ENCODE results near the gene ATM.

The ATM gene

GRCh38 chr11:108345767-108346166 is 122.9 kb downstream of the ATM start:
- Histone ChIP-seq H3K27ac (ENCODE audit: low read depth, low read length) (no peak overlapping the region), H2AFZ (ENCODE audit: low read depth, low read length, severe bottlenecking) (no peak overlapping the region), H3K4me2 (ENCODE audit: low read depth, low read length, poor library complexity, severe bottlenecking) (no peak overlapping the region), H3K79me2 (ENCODE audit: insufficient read depth, low read length) (no peaks in the 10 kb centered on the region), H3K36me3 (ENCODE audit: low read length) (peaks cover 28% of the 10 kb centered on the region; the same call in 1 of the 2 replicates), H3K9me2 (replicated peaks; ENCODE audit: insufficient read depth, low read length) (no peaks in the 10 kb centered on the region), H3F3A (ENCODE audit: insufficient read depth) (no peaks in the 10 kb centered on the region), H3K27me3 (ENCODE audit: low read length) (no peaks in the 10 kb centered on the region), H3K9me3 (ENCODE audit: insufficient read depth, low read length) (no peaks in the 10 kb centered on the region), H4K20me1 (ENCODE audit: low read depth, low read length) (no peaks in the 10 kb centered on the region), H3K4me3 (ENCODE audit: insufficient read depth, low read length, poor library complexity, severe bottlenecking) (no peak overlapping the region), H3K9ac (ENCODE audit: low read length) (no peak overlapping the region)
- TF ChIP-seq CTCF (IDR thresholded peaks at IDR 0.05; ENCODE audit: insufficient read depth, low read length, poor library complexity, severe bottlenecking) (no peak), EZH2phosphoT487 (conservative IDR thresholded peaks at IDR 0.05; ENCODE audit: low read length) (no peak)

GRCh38 chr11:108346451-108346850 is 123.6 kb downstream of the ATM start:
- no peaks in the 10 kb centered on the region for H3K79me2 ChIP-seq (ENCODE audit: insufficient read depth, low read length)

GRCh38 chr11:108351468-108351867 is 128.6 kb downstream of the ATM start:
- Histone ChIP-seq H3K9ac (ENCODE audit: low read length) (no peak overlapping the region), H3K4me3 (ENCODE audit: insufficient read depth, low read length, poor library complexity, severe bottlenecking) (no peak overlapping the region), H3K36me3 (ENCODE audit: low read length) (peaks cover 63% of the 10 kb centered on the region), H3K9me3 (ENCODE audit: insufficient read depth, low read length) (no peaks in the 10 kb centered on the region), H3F3A (ENCODE audit: insufficient read depth) (no peaks in the 10 kb centered on the region), H2AFZ (ENCODE audit: low read depth, low read length, severe bottlenecking) (no peak overlapping the region), H4K20me1 (ENCODE audit: low read depth, low read length) (no peaks in the 10 kb centered on the region; the same call in 1 of the 2 replicates), H3K27me3 (ENCODE audit: low read length) (no peaks in the 10 kb centered on the region), H3K27ac (ENCODE audit: low read depth, low read length) (no peak overlapping the region), H3K9me2 (replicated peaks; ENCODE audit: insufficient read depth, low read length) (no peaks in the 10 kb centered on the region), H3K79me2 (ENCODE audit: insufficient read depth, low read length) (no peaks in the 10 kb centered on the region), H3K4me2 (ENCODE audit: low read depth, low read length, poor library complexity, severe bottlenecking) (no peak overlapping the region)
- no peak for TF ChIP-seq CTCF (IDR thresholded peaks at IDR 0.05; ENCODE audit: insufficient read depth, low read length, poor library complexity, severe bottlenecking)
- TF ChIP-seq EZH2phosphoT487 (conservative IDR thresholded peaks at IDR 0.05; ENCODE audit: low read length), result no peak

More at GRCh38 chr11:108346451-108346850, 123.6 kb downstream of the ATM start:
- H3K27ac ChIP-seq (ENCODE audit: low read depth, low read length), result no peak overlapping the region
- H3K9ac ChIP-seq (ENCODE audit: low read length), result no peak overlapping the region
- H3K4me3 ChIP-seq (ENCODE audit: insufficient read depth, low read length, poor library complexity, severe bottlenecking), result no peak overlapping the region
- H3K36me3 ChIP-seq (ENCODE audit: low read length), result peaks cover 31% of the 10 kb centered on the region; the same call in 1 of the 2 replicates
- no peak overlapping the region for H3K4me2 ChIP-seq (ENCODE audit: low read depth, low read length, poor library complexity, severe bottlenecking)
- no peaks in the 10 kb centered on the region for H3K9me3 ChIP-seq (ENCODE audit: insufficient read depth, low read length)
- H4K20me1 ChIP-seq (ENCODE audit: low read depth, low read length), result no peaks in the 10 kb centered on the region
- no peak overlapping the region for H2AFZ ChIP-seq (ENCODE audit: low read depth, low read length, severe bottlenecking)
- no peaks in the 10 kb centered on the region for H3F3A ChIP-seq (ENCODE audit: insufficient read depth)
- TF ChIP-seq EZH2phosphoT487 (conservative IDR thresholded peaks at IDR 0.05; ENCODE audit: low read length), result no peak
- no peak for TF ChIP-seq CTCF (IDR thresholded peaks at IDR 0.05; ENCODE audit: insufficient read depth, low read length, poor library complexity, severe bottlenecking)
- no peaks in the 10 kb centered on the region for H3K27me3 ChIP-seq (ENCODE audit: low read length)
- H3K9me2 ChIP-seq (replicated peaks; ENCODE audit: insufficient read depth, low read length), result no peaks in the 10 kb centered on the region

Measured in SU-DHL-6 (cell line).